ENCODE measurements around the gene AXDND1. TPM values are rescaled to one million over a fixed set of nuclear protein-coding genes. Genes with fewer than 3 reads are reported as not detected.
"Not testable (repeated sequence)": the region's sequence is repeated elsewhere in the genome, so short reads cannot be mapped to it uniquely, and the experiment has no call there.

AXDND1 gene
- total RNA-seq, 1 donor from 2014 or later: not detected

DNA sequence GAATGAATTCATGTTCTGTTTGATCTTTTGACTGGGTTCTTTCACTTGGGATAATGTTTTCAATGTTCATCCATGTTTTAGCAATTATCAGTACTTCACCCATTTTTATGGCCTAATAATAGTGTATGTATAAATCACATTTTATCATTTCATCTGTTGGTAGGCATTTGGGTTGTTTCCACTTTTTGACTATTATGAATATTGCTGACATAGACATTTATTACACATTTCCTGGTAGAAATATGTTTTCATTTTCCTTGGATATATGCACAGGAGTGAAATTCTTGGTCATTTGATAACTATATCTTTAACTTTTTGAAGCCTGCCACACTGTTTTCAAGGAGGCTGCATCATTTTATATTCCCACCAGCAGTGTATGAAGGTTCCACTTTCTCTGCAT lies 79.8 kb downstream of the AXDND1 start:
- Histone ChIP-seq H3K4me3 (ENCODE audit: low read depth, low read length) (no peak overlapping the region), H3K36me3 (ENCODE audit: control insufficient read depth, insufficient read depth, low read length) (no peaks in the 10 kb centered on the region), H3K27me3 (ENCODE audit: control insufficient read depth, insufficient read depth, low read length) (no peaks in the 10 kb centered on the region)
- DNase-seq (ENCODE audit: low read depth) (no peak), FAIRE-seq (no peak)
- TF ChIP-seq, protein P1, sequence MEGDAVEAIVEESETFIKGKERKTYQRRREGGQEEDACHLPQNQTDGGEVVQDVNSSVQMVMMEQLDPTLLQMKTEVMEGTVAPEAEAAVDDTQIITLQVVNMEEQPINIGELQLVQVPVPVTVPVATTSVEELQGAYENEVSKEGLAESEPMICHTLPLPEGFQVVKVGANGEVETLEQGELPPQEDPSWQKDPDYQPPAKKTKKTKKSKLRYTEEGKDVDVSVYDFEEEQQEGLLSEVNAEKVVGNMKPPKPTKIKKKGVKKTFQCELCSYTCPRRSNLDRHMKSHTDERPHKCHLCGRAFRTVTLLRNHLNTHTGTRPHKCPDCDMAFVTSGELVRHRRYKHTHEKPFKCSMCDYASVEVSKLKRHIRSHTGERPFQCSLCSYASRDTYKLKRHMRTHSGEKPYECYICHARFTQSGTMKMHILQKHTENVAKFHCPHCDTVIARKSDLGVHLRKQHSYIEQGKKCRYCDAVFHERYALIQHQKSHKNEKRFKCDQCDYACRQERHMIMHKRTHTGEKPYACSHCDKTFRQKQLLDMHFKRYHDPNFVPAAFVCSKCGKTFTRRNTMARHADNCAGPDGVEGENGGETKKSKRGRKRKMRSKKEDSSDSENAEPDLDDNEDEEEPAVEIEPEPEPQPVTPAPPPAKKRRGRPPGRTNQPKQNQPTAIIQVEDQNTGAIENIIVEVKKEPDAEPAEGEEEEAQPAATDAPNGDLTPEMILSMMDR (IDR thresholded peaks at IDR 0.05; ENCODE audit: insufficient read depth, low read length, severe bottlenecking): no peak

DNA sequence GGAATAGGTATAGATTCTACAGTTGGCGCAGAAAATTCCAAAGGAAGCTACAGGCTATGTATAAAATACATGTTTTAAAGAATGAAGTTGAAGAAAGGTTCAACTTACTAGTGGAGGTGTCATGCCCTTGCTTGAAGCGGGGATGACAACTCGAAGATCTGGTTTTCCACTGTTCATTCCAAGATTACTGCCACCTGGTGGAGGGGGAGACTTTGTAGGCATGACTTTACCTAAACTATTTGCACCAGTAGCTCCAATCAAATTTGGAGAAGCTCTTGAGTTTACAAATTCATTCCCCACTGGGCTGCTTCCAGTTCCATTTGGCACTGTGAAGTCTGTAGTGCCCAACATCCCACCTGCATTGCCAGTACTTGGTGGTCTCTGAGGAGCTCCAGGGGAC lies 81.7 kb downstream of the AXDND1 start:
- TF ChIP-seq, protein P1 (IDR thresholded peaks at IDR 0.05; ENCODE audit: insufficient read depth, low read length, severe bottlenecking): peak; percentile 28
- DNase-seq (ENCODE audit: low read depth): peak; percentile 20
- Histone ChIP-seq H3K4me3 (ENCODE audit: low read depth, low read length) (no peak overlapping the region), H3K36me3 (ENCODE audit: control insufficient read depth, insufficient read depth, low read length) (no peaks in the 10 kb centered on the region), H3K27me3 (ENCODE audit: control insufficient read depth, insufficient read depth, low read length) (no peaks in the 10 kb centered on the region)
- no peak for FAIRE-seq

DNA sequence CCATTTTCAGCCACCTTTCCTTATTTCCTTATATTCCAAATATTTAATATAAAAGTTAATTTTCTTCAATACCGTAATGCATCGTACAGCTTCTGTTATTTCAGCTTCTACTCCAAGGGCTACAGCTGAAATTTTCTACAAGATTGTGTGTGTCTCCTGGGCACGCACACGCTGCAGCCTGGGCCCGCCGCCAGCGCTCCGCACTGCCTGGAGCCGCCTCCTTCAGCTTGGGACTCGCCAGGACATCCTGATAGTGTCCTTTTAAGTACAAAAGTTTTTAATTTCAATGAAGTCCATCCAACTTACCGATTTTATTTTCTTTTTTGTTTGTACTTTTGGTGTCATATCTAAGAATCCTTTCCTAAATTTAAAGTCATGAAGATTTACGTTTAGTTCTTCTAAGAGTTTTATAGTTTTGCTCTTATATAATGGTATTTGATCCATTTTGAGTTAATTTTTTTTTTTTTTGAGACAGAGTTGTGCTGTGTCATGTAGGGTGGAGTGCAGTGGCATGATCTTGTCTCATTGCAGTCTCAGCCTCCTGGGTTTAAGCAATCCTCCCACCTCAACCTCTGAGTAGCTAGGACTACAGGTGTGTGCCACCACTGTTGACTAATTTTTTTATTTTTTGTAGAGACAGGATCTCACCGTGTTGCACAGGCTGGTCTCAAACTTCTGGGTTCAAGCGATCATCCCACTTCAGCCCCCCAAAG lies 82.8 kb downstream of the AXDND1 start:
- DNase-seq (ENCODE audit: low read depth): no peak
- no peak for FAIRE-seq
- TF ChIP-seq, protein P1 (IDR thresholded peaks at IDR 0.05; ENCODE audit: insufficient read depth, low read length, severe bottlenecking): no peak
- H3K36me3 ChIP-seq (ENCODE audit: control insufficient read depth, insufficient read depth, low read length): no peaks in the 10 kb centered on the region
- H3K4me3 ChIP-seq (ENCODE audit: low read depth, low read length): no peak overlapping the region
- H3K27me3 ChIP-seq (ENCODE audit: control insufficient read depth, insufficient read depth, low read length): no peaks in the 10 kb centered on the region

DNA sequence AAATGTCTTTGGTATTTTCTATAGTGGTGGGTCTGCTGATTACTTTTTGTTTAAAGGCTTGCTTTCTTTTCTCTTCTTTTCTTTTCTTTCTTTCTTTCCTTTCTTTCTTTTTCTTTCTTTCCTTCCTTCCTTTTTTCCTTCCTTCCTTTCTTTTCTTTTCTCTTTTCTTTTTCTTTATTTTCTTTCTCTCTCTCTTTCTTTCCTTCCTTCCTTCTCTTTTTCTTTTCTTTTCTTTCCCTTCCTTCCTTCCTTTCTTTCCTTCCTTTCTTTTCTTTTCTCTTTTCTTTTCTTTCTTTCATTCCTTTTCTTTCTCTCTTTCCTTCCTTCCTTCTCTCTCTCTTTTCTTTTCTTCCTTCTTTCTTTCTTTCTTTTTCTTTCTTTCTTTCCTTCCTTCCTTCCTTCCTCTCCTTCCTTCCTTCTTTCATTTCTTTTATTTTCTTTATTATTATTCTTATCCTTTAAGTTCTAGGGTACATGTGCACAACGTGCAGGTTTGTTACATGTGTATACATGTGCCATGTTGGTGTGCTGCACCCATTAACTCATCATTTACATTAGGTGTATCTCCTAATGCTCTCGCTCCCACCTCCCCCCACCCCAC lies 93.9 kb downstream of the AXDND1 start:
- not testable (repeated sequence) for H3K36me3 ChIP-seq (ENCODE audit: control insufficient read depth, insufficient read depth, low read length); H3K4me3 ChIP-seq (ENCODE audit: low read depth, low read length); FAIRE-seq; DNase-seq (ENCODE audit: low read depth); H3K27me3 ChIP-seq (ENCODE audit: control insufficient read depth, insufficient read depth, low read length)

DNA sequence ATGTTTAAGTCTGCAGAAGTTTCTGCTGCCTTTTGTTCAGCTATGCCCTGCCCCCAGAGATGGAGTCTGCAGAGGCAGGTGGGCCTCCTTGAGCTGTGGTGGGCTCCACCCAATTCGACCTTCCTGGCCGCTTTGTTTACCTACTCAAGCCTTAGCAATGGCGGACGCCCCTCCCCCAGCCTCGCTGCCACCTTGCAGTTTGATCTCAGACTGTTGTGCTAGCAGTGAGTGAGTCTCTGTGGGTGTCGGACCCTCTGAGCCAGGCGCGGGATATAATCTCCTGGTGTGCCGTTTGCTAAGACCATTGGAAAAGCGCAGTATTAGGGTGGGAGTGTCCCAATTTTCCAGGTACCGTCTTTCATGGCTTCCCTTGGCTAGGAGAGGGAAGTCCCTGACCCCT lies 99.9 kb downstream of the AXDND1 start:
- not testable (repeated sequence) for DNase-seq (ENCODE audit: low read depth); H3K36me3 ChIP-seq (ENCODE audit: control insufficient read depth, insufficient read depth, low read length); H3K27me3 ChIP-seq (ENCODE audit: control insufficient read depth, insufficient read depth, low read length); H3K4me3 ChIP-seq (ENCODE audit: low read depth, low read length); FAIRE-seq

DNA sequence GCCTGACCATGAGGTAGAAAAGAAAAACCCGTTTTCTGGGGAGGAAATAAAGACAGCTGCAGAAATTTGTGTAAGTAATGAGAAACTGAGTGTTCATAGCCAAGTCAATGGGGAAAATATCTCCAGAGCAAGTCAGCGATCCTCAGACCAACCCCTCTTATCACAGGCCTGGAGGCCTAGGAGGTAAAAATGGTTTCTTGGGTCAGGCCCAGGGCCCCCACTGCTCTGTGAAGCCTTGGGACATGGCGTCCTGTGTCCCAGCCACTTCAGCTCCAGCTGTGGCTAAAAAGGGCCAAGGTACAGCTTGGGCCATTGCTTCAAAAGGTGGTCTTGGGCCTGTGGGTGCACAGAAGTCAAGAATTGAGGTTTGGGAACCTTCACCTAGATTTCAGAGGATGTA lies 108.9 kb downstream of the AXDND1 start:
- Histone ChIP-seq H3K4me3 (ENCODE audit: low read depth, low read length) (no peak overlapping the region), H3K27me3 (ENCODE audit: control insufficient read depth, insufficient read depth, low read length) (no peaks in the 10 kb centered on the region), H3K36me3 (ENCODE audit: control insufficient read depth, insufficient read depth, low read length) (no peaks in the 10 kb centered on the region)
- FAIRE-seq (no peak), DNase-seq (ENCODE audit: low read depth) (no peak)
- TF ChIP-seq, protein P1 (IDR thresholded peaks at IDR 0.05; ENCODE audit: insufficient read depth, low read length, severe bottlenecking): no peak

DNA sequence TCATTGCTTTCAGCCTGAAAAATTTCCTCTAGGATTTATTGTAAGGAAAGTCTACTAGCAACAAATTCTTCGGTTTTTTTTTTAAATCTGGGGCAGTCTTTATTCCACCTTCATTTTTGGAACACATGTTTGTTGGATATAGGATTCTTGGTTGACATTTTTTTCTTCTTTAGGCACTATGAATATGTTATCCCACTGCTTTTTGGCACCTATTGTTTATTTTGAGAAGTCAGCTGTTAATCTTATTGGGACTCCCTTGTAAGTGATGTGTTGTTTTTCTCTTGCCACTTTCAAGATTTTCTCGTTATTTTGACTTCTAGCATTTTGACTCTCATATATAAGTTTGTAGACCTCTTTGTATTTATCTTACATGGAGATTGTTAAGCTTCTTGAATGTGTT lies 110.7 kb downstream of the AXDND1 start:
- Histone ChIP-seq H3K27me3 (ENCODE audit: control insufficient read depth, insufficient read depth, low read length) (no peaks in the 10 kb centered on the region), H3K4me3 (ENCODE audit: low read depth, low read length) (no peak overlapping the region), H3K36me3 (ENCODE audit: control insufficient read depth, insufficient read depth, low read length) (no peaks in the 10 kb centered on the region)
- TF ChIP-seq, protein P1 (IDR thresholded peaks at IDR 0.05; ENCODE audit: insufficient read depth, low read length, severe bottlenecking): no peak
- DNase-seq (ENCODE audit: low read depth) (no peak), FAIRE-seq (no peak)
